ENCODE data around the gene GRM7. TPM values are rescaled to one million over a fixed set of nuclear protein-coding genes. Genes with fewer than 3 reads are reported as not detected.

Gene GRM7
- total and polyA plus RNA-seq, 2 experiments from 2014 or later, result 0.40 TPM; not detected in 1

DNA sequence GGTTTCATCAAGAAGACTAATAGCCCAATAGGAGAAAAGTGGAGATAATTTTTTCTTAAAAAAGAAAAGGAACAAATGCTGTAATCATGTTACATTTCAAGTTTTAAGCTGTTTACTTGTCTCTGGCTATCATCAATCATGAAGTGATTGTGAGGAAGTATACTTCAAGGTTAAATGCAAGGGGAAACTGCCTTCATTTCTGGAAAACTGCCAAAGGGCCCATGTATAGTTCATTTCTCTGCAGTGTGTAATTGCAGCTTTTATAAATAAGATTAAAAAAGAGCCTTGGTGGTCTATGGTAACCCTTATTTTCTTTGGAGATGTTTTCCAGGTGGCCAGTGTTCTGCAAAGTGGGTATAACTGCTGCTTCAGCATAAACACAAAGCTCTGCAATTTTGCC lies 101.9 kb downstream of the GRM7 start (continued):
- TF ChIP-seq, protein P1, sequence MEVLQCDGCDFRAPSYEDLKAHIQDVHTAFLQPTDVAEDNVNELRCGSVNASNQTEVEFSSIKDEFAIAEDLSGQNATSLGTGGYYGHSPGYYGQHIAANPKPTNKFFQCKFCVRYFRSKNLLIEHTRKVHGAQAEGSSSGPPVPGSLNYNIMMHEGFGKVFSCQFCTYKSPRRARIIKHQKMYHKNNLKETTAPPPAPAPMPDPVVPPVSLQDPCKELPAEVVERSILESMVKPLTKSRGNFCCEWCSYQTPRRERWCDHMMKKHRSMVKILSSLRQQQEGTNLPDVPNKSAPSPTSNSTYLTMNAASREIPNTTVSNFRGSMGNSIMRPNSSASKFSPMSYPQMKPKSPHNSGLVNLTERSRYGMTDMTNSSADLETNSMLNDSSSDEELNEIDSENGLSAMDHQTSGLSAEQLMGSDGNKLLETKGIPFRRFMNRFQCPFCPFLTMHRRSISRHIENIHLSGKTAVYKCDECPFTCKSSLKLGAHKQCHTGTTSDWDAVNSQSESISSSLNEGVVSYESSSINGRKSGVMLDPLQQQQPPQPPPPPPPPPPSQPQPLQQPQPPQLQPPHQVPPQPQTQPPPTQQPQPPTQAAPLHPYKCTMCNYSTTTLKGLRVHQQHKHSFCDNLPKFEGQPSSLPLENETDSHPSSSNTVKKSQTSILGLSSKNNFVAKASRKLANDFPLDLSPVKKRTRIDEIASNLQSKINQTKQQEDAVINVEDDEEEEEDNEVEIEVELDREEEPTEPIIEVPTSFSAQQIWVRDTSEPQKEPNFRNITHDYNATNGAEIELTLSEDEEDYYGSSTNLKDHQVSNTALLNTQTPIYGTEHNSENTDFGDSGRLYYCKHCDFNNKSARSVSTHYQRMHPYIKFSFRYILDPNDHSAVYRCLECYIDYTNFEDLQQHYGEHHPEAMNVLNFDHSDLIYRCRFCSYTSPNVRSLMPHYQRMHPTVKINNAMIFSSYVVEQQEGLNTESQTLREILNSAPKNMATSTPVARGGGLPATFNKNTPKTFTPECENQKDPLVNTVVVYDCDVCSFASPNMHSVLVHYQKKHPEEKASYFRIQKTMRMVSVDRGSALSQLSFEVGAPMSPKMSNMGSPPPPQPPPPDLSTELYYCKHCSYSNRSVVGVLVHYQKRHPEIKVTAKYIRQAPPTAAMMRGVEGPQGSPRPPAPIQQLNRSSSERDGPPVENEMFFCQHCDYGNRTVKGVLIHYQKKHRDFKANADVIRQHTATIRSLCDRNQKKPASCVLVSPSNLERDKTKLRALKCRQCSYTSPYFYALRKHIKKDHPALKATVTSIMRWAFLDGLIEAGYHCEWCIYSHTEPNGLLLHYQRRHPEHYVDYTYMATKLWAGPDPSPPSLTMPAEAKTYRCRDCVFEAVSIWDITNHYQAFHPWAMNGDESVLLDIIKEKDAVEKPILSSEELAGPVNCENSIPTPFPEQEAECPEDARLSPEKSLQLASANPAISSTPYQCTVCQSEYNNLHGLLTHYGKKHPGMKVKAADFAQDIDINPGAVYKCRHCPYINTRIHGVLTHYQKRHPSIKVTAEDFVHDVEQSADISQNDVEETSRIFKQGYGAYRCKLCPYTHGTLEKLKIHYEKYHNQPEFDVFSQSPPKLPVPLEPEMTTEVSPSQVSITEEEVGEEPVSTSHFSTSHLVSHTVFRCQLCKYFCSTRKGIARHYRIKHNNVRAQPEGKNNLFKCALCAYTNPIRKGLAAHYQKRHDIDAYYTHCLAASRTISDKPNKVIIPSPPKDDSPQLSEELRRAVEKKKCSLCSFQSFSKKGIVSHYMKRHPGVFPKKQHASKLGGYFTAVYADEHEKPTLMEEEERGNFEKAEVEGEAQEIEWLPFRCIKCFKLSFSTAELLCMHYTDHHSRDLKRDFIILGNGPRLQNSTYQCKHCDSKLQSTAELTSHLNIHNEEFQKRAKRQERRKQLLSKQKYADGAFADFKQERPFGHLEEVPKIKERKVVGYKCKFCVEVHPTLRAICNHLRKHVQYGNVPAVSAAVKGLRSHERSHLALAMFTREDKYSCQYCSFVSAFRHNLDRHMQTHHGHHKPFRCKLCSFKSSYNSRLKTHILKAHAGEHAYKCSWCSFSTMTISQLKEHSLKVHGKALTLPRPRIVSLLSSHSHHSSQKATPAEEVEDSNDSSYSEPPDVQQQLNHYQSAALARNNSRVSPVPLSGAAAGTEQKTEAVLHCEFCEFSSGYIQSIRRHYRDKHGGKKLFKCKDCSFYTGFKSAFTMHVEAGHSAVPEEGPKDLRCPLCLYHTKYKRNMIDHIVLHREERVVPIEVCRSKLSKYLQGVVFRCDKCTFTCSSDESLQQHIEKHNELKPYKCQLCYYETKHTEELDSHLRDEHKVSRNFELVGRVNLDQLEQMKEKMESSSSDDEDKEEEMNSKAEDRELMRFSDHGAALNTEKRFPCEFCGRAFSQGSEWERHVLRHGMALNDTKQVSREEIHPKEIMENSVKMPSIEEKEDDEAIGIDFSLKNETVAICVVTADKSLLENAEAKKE (CRISPR knock-in tag; IDR thresholded peaks at IDR 0.05), result no peak
- no peak for TF ChIP-seq POLR2AphosphoS5 (IDR thresholded peaks at IDR 0.05; ENCODE audit: low read depth)

DNA sequence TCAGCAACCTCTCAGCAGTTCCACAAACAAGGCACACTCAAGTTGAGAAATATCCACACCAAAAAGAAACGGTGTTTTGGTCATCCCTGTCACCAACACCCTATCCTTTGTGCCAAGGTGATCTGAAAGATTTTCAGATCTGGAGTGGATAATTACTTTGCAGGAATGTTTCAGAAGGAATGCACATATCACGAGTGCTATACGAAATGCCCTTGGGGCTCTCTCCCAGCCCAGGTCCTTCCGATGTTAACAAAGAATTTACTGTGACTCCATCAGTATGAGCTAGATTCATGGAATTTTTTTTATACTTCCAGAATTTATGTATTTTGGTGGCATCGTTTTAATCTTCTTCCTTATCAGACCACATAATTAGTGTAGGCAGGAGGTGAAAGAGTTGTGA lies 105.0 kb downstream of the GRM7 start:
- DNase-seq (ENCODE audit: low spot score), result no peak
- no peak overlapping the region for H3K4me3 ChIP-seq
- no peak overlapping the region for H3K4me2 ChIP-seq
- H3K4me1 ChIP-seq (ENCODE audit: insufficient read depth), result no peaks in the 10 kb centered on the region
- no peak overlapping the region for H3K27ac ChIP-seq (ENCODE audit: low read depth)
- 0 out of 3 replicates have a peak, but pooled peaks cover 3% of the 10 kb centered on the region for H3K4me1 Mint-ChIP-seq
- no peaks in the 10 kb centered on the region for H3K9me2 ChIP-seq (ENCODE audit: insufficient read depth)
- H3K27me3 ChIP-seq (ENCODE audit: insufficient read depth), result no peaks in the 10 kb centered on the region
- H3K9me3 Mint-ChIP-seq, result peaks cover 52% of the 10 kb centered on the region
- no peak for ATAC-seq
- 0 out of 2 replicates have a peak, but pooled peaks cover 3% of the 10 kb centered on the region for H3K36me3 ChIP-seq (ENCODE audit: insufficient read depth)
- H2AFZ ChIP-seq, result no peak overlapping the region
- H3K4me3 Mint-ChIP-seq, result no peak overlapping the region
- no peak overlapping the region for H3K27ac Mint-ChIP-seq
- no peaks in the 10 kb centered on the region; the same call in 2 of the 3 replicates for H3K36me3 Mint-ChIP-seq (ENCODE audit: low read depth)
- H4K20me1 ChIP-seq (replicated peaks; ENCODE audit: insufficient read depth), result no peaks in the 10 kb centered on the region
- H3K27me3 Mint-ChIP-seq (ENCODE audit: insufficient read depth, low read depth, poor library complexity), result no peaks in the 10 kb centered on the region
- no peaks in the 10 kb centered on the region for H3K79me2 ChIP-seq (replicated peaks; ENCODE audit: insufficient read depth)
- no peaks in the 10 kb centered on the region for H3F3A ChIP-seq (replicated peaks; ENCODE audit: low read depth)
- TF ChIP-seq ETS1 (IDR thresholded peaks at IDR 0.05) (no peak), STAT1 (IDR thresholded peaks at IDR 0.05; ENCODE audit: unreplicated experiment) (no peak), ZNF331 (CRISPR knock-in tag; IDR thresholded peaks at IDR 0.05; ENCODE audit: low read depth) (no peak), ZNF114 (CRISPR knock-in tag; IDR thresholded peaks at IDR 0.05) (no peak), EZH2phosphoT487 (IDR thresholded peaks at IDR 0.05; ENCODE audit: unreplicated experiment) (no peak)
- TF ChIP-seq, protein P2, sequence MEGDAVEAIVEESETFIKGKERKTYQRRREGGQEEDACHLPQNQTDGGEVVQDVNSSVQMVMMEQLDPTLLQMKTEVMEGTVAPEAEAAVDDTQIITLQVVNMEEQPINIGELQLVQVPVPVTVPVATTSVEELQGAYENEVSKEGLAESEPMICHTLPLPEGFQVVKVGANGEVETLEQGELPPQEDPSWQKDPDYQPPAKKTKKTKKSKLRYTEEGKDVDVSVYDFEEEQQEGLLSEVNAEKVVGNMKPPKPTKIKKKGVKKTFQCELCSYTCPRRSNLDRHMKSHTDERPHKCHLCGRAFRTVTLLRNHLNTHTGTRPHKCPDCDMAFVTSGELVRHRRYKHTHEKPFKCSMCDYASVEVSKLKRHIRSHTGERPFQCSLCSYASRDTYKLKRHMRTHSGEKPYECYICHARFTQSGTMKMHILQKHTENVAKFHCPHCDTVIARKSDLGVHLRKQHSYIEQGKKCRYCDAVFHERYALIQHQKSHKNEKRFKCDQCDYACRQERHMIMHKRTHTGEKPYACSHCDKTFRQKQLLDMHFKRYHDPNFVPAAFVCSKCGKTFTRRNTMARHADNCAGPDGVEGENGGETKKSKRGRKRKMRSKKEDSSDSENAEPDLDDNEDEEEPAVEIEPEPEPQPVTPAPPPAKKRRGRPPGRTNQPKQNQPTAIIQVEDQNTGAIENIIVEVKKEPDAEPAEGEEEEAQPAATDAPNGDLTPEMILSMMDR (conservative IDR thresholded peaks at IDR 0.05; ENCODE audit: low read depth in 2 of 2), result no peak
